ENCODE measurements around the gene RBPJL. TPM values are rescaled to one million over a fixed set of nuclear protein-coding genes. Genes with fewer than 3 reads are reported as not detected.

RBPJL gene
- total RNA-seq, 4 donors from 2014 or later = not detected

- intact Hi-C loops (cut with DNase I; ENCODE audit: low total_unique reads) = no loop called here
- TF ChIP-seq CTCF (IDR thresholded peaks at IDR 0.05) (peak in 1 of 4 experiments; percentile 6), POLR2A (IDR thresholded peaks at IDR 0.05) (no peak)
- Histone ChIP-seq H3K27ac (peak overlapping the region; percentile 72 to 81), H3K4me1 (peaks cover 0 to 5% of the 10 kb centered on the region in 2 donors), H3K9me3 (no peaks in the 10 kb centered on the region), H3K36me3 (no peaks in the 10 kb centered on the region), H3K27me3 (no peaks in the 10 kb centered on the region), H3K4me3 (no peak overlapping the region)
- peak; percentile 90 to 94 for DNase-seq
Measured at GRCh38 chr20:45358282-45359068, 51.8 kb downstream of the RBPJL start.

- Histone ChIP-seq H3K36me3 (no peaks in the 10 kb centered on the region), H3K4me1 (peaks cover 0 to 5% of the 10 kb centered on the region in 2 donors), H3K27me3 (no peaks in the 10 kb centered on the region), H3K4me3 (no peak overlapping the region), H3K9me3 (no peaks in the 10 kb centered on the region), H3K27ac (peak overlapping the region; percentile 72 to 81)
- DNase-seq = peak in 1 of 2 donors; percentile 70
- no peak for TF ChIP-seq POLR2A (IDR thresholded peaks at IDR 0.05)
- no peak for TF ChIP-seq CTCF (IDR thresholded peaks at IDR 0.05)
- intact Hi-C loops (cut with DNase I; ENCODE audit: low total_unique reads) = no loop called here
Measured at GRCh38 chr20:45359069-45359405, 52.4 kb downstream of the RBPJL start.

- H3K4me1 ChIP-seq = peaks cover 0 to 5% of the 10 kb centered on the region in 2 donors
- DNase-seq = peak; percentile 62 to 65
- TF ChIP-seq POLR2A (IDR thresholded peaks at IDR 0.05) = no peak
- TF ChIP-seq CTCF (IDR thresholded peaks at IDR 0.05) = no peak
- no peaks in the 10 kb centered on the region for H3K9me3 ChIP-seq
- no peak overlapping the region for H3K4me3 ChIP-seq
- H3K36me3 ChIP-seq = no peaks in the 10 kb centered on the region
- H3K27me3 ChIP-seq = no peaks in the 10 kb centered on the region
- H3K27ac ChIP-seq = peak overlapping the region; percentile 72 to 81
- intact Hi-C loops (cut with DNase I; ENCODE audit: low total_unique reads) = no loop called here
Measured at GRCh38 chr20:45359406-45360148, 52.9 kb downstream of the RBPJL start.

- no peak overlapping the region for H3K27ac ChIP-seq
- H3K27me3 ChIP-seq = no peaks in the 10 kb centered on the region
- intact Hi-C loops (cut with DNase I; ENCODE audit: low total_unique reads) = loop anchor here (2.0 kb wide), 1 partner anchor 75 kb away; no protein-coding TSS in a partner anchor
- no peak for DNase-seq
- TF ChIP-seq POLR2A (IDR thresholded peaks at IDR 0.05) (no peak), CTCF (IDR thresholded peaks at IDR 0.05) (no peak)
- no peaks in the 10 kb centered on the region for H3K36me3 ChIP-seq
- peaks cover 5% of the 10 kb centered on the region in 2 donors for H3K4me1 ChIP-seq
- no peaks in the 10 kb centered on the region for H3K9me3 ChIP-seq
- H3K4me3 ChIP-seq = no peak overlapping the region
Measured at GRCh38 chr20:45361793-45362192, 55.2 kb downstream of the RBPJL start.

Data from uterus (tissue), 4 donors.